ENCODE results near the gene BZW2.
"Not testable (repeated sequence)": the region's sequence is repeated elsewhere in the genome, so short reads cannot be mapped to it uniquely, and the experiment has no call there.

Gene BZW2

DNA sequence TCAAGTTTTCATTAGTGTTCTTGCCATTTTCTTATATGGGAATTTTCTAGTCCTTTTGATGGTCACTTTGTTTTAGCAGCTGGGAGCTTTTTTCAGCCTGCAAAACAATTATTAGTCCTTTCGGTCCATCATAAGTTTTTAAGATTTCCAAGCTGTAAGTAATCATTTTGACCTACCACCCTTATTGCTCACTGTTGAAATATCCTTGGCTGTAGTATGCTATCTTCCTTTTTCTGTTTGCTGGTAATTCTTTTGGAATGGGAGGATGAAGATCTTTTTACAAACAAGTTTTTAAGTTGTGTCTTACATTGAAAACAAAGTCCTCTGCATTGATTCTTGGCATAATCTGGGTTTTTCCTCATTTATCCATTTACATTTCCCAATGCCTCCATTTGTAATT lies 24.0 kb downstream of the BZW2 start:
- TF ChIP-seq CTCF (IDR thresholded peaks at IDR 0.05; ENCODE audit: borderline replicate concordance, insufficient read depth, low read depth, low read length) = no peak
- H3K4me3 ChIP-seq (ENCODE audit: low read depth, low read length) = no peak overlapping the region

DNA sequence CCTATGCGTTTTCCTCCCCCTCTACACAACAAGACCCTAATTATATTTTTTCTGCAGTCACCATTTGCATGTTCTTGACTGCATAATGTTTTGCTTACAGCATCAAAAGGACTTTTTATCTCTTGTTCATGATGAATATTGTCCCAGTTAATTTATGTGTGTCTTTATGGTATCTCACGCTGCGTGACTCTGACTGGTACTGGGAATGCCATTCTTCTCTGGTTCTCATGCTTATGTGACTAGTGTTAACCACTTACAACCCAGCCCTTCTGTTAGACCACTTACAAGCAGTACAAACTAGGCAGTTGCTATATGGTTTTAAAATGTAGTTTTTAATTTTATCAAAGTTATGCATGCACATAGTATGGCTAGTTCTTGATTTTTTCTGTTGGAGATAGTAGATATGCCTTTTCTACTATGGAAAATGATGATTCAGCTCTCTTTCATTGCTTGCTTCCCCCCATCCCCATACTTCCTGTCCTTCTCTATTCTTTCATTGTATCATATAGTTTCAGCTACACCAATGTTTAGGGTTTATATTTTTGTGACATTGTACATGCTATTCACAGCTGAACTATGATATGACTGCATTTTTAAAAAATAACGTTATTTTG lies 24.9 kb downstream of the BZW2 start:
- H3K4me3 ChIP-seq (ENCODE audit: low read depth, low read length) = no peak overlapping the region
- no peak for TF ChIP-seq CTCF (IDR thresholded peaks at IDR 0.05; ENCODE audit: borderline replicate concordance, insufficient read depth, low read depth, low read length)

DNA sequence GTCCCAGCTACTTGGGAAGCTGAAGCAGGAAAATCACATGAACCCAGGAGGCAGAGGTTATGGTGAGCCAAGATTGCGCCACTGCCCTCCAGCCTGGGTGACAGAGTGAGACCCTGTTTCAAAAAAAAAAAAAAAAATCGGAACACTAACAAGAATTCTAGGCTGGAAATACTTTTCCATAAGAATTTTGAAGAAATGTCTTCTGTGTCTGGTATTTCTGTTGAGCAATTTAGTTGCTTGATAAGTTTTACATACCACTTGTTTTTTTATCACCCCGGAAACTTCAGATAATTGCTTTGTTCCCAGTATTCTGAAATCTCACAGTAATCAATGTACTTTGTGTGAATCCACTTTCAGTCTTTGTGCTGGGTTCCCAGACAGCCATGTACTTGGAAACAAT lies 25.8 kb downstream of the BZW2 start:
- TF ChIP-seq CTCF (IDR thresholded peaks at IDR 0.05; ENCODE audit: borderline replicate concordance, insufficient read depth, low read depth, low read length) = no peak
- H3K4me3 ChIP-seq (ENCODE audit: low read depth, low read length) = no peak overlapping the region

DNA sequence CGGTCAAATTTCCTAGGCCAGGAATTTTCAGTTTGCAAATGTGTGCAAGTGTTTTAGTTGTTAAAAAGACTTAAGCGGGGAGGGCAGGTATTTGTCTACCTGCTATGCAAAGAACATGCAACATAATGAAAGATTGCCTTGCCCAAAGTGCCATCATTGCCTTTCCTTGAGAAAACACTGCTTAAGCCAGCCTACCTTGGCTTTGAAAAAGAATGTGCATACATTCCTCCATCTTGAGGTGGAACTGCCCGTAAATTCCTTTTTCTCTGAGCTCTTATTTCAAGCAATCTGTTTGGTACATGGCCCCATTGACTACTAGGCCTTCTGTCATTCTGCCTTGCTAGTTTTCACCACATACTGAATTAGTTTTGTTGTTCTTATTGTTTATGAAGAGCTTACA lies 29.3 kb downstream of the BZW2 start:
- H3K4me3 ChIP-seq (ENCODE audit: low read depth, low read length) = no peak overlapping the region
- TF ChIP-seq CTCF (IDR thresholded peaks at IDR 0.05; ENCODE audit: borderline replicate concordance, insufficient read depth, low read depth, low read length) = no peak

- no peak overlapping the region for H3K4me3 ChIP-seq (ENCODE audit: low read depth, low read length)
- TF ChIP-seq CTCF (IDR thresholded peaks at IDR 0.05; ENCODE audit: borderline replicate concordance, insufficient read depth, low read depth, low read length) = no peak
Observed at GRCh38 chr7:16677978-16678494, 32.1 kb downstream of the BZW2 start.

GRCh38 chr7:16678645-16679566 lies 32.9 kb downstream of the BZW2 start:
- H3K4me3 ChIP-seq (ENCODE audit: low read depth, low read length) = not testable (repeated sequence)

DNA sequence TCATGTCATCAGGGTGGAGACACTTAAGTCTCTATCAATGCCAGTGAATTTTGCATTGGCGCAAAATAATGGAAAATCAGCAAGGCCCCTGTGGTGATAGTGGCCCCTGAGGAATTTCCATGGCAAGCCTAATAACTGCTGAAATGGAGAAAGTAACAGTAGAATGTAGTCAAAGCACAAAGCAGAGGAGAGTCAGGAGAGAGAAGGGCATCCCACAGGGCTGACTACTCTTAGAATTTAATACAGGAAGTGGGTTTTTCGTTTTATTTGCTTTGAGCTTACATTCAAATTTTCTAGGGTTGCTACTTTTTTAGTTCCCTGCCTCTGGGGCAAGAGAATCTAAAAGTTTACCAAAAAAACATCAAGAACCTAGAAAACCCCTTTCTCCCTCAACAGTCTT lies 39.0 kb downstream of the BZW2 start:
- no peak for TF ChIP-seq CTCF (IDR thresholded peaks at IDR 0.05; ENCODE audit: borderline replicate concordance, insufficient read depth, low read depth, low read length)

More for the DNA sequence above, 39.0 kb downstream of the BZW2 start:
- H3K4me3 ChIP-seq (ENCODE audit: low read depth, low read length) = no peak overlapping the region

Data from GM12875 (cell line).